GM13977 (cell line): ENCODE results near the gene ZNF492.
"Not testable (repeated sequence)": the region's sequence is repeated elsewhere in the genome, so short reads cannot be mapped to it uniquely, and the experiment has no call there.

ENCODE experiments used
- DNase-seq: peaks from one replicate; pipeline ENCODE4 v3.0.0; 2012; ENCODE audit warnings: low spot score
- CTCF ChIP-seq: IDR thresholded peaks from 2 replicates; pipeline ENCODE4 v1.5.1; 2012; ENCODE audit warnings: mild to moderate bottlenecking, control low read depth; ENCODE audit not compliant: insufficient read depth; ENCODE audit errors: extremely low read depth, missing control alignments
- in situ Hi-C: fragments of 300-500 bp; cut with MboI; formaldehyde crosslinking; loops from one replicate; pipeline ENCODE4 v1.12.0; 2022; ENCODE audit warnings: low sequenced_read_pairs, low pct_unique_long_range_greater_than_20kb, mixed read lengths, inconsistent platforms; ENCODE audit not compliant: unreplicated experiment

ZNF492 gene

DNA sequence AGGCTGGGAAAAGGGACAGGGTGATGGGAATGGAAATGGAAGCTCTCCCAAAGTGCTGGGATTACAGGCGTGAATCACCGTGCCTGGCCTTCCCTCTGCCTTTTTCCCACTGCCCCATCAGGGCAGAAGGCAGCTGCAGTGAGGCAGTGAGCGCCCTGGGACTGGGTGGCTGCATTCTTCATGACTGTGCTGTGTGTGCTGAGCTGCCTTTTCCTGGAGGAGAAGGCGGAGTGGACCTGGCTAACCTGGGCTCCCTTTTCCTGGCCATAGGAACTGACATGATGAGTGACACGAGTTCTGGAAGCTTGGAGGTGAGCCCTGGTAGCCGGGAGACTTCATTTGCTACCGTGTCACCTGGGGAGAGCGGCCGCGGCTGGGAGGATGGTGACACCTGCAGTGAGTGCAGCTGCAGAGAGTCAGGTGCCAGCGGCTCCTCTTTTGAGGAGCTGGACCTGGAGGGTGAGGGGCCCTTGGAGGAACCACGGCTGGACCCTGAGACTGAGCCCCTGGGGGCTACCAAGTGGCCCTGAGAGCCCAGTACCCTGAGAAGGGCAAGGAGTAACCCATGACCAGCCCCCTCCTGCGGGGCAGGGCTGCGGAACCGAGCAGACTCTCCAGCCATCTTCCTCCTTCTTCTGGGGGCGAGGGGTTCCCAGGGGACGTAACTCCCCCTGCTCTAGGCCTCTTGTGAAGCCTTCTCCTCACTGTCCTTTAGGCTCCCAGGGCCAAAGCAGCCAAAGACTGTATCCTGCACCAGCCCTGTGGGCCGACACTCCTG lies 26.3 kb upstream of the ZNF492 start:
- no peak for TF ChIP-seq CTCF
- DNase-seq = no peak
- in situ Hi-C loops = no loop called here

GRCh38 chr19:22608441-22608840 lies 25.7 kb upstream of the ZNF492 start:
- no peak for TF ChIP-seq CTCF
- in situ Hi-C loops = no loop called here
- DNase-seq = no peak

- no peak for TF ChIP-seq CTCF
- in situ Hi-C loops = no loop called here
- no peak for DNase-seq
Observed at GRCh38 chr19:22609630-22610029, 24.5 kb upstream of the ZNF492 start.

- in situ Hi-C loops = no loop called here
- DNase-seq = no peak
- TF ChIP-seq CTCF = no peak
Observed at GRCh38 chr19:22610121-22610520, 24.0 kb upstream of the ZNF492 start.

GRCh38 chr19:22612316-22612715 lies 21.8 kb upstream of the ZNF492 start:
- no peak for DNase-seq
- in situ Hi-C loops = no loop called here
- TF ChIP-seq CTCF = no peak

GRCh38 chr19:22616659-22617058 lies 17.5 kb upstream of the ZNF492 start:
- in situ Hi-C loops = no loop called here
- no peak for TF ChIP-seq CTCF
- DNase-seq = no peak

DNA sequence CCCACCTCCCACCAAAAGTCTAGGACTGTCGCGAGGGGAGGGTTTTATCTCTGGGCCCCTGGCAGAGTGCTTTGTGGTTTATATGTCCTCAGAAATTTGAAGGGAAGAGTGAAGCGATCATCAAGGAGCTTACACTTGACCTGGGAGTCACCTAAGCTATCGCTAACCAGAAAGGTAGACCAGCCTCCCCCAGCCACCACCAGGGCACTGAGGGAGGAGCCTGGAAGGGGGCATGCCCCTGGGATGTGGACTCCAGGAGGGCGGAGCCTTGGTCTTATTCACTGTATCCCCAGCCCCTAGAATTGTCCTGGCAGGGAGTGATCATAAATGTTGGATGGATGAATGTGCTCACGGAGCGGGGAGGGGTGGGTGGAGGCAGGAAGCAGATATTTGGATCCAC lies 16.9 kb upstream of the ZNF492 start:
- DNase-seq, in situ Hi-C loops: not testable (repeated sequence)
